H1 (cell line): ENCODE measurements around the gene EEF1AKMT3. TPM values are rescaled to one million over a fixed set of nuclear protein-coding genes. Genes with fewer than 3 reads are reported as not detected.

ENCODE experiments used
- PHF8 ChIP-seq: fragments of 200-600 bp; sonication (generic); conservative IDR thresholded peaks from 2 replicates; pipeline ENCODE4 v1.7.1; 2012; ENCODE audit warnings: low read depth, mild to moderate bottlenecking, inconsistent platforms, low read length, moderate library complexity
- RXRA ChIP-seq: IDR thresholded peaks from 2 replicates; pipeline ENCODE4 v1.6.1; 2011; ENCODE audit warnings: low read depth, mild to moderate bottlenecking, low read length, moderate library complexity; ENCODE audit not compliant: insufficient read depth
- TBP ChIP-seq: IDR thresholded peaks from 2 replicates; pipeline ENCODE4 v1.6.1; 2011; ENCODE audit warnings: low read depth, low read length, improper control_type of control experiment
- ZNF274 ChIP-seq: IDR thresholded peaks from 2 replicates; pipeline ENCODE4 v1.7.0; 2012; ENCODE audit warnings: low read length, borderline replicate concordance; ENCODE audit errors: extremely low read depth
- polyA plus RNA-seq, 7 experiments: library from polyadenylated mRNA; depleted of rRNA in 3 of 7; stranded (reverse) in 5 of 7; unstranded in 2 of 7; fragments of >200 nt in 5 of 7; fragments of 200-250 nt in 2 of 7; gene quantifications; 1 replicate in 5 of 7; 2 replicates in 1 of 7; 4 replicates in 1 of 7; pipeline versions ENCODE4 v1.2.1 to v1.2.3, GENCODE V29; 2011 to 2013; ENCODE audit warnings: missing spikeins in 2 of 7, mixed read lengths in 2 of 7
- total RNA-seq: library from RNA; stranded (reverse); fragmentation: NEBNext Ultra II Directional; extraction: Animal tissue kit (Norgen Biotek cat#: 25700); gene quantifications from 2 replicates; pipeline ENCODE4 v1.2.1, GENCODE V29; 2021
- TF ChIP-seq, protein P1 (sequence below): IDR thresholded peaks from 2 replicates; pipeline ENCODE4 v1.6.1; 2011; ENCODE audit warnings: low read length, improper control_type of control experiment

Gene EEF1AKMT3
- total and polyA plus RNA-seq, 2 of the 8 experiments (the other 6 are each of a cell fraction or from before 2014, with no cell fraction given), result 3.1 to 4.4 TPM

DNA sequence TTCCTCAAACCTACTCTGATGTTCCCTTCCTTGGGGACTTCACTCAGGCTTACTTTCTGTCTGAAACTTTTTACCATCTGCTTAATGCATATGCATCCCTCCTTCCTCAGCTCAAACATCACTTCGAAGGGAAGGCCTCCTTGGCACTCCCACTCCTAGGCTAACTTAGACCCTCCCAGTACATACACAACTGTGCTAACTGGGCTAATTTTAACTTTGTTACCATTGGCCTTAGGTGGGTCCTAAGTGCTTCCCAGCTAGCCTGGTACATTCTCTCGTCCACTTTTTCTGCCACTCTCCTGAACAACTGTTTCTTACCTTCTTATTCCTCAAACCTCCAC is 3.8 kb downstream of the EEF1AKMT3 start (continued):
- TF ChIP-seq, protein P1, sequence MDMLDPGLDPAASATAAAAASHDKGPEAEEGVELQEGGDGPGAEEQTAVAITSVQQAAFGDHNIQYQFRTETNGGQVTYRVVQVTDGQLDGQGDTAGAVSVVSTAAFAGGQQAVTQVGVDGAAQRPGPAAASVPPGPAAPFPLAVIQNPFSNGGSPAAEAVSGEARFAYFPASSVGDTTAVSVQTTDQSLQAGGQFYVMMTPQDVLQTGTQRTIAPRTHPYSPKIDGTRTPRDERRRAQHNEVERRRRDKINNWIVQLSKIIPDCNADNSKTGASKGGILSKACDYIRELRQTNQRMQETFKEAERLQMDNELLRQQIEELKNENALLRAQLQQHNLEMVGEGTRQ, result no peak
- TF ChIP-seq TBP, result no peak
- no peak for TF ChIP-seq RXRA
- no peak for TF ChIP-seq PHF8
- TF ChIP-seq ZNF274, result no peak
